ENCODE results near the gene ROR2. TPM values are rescaled to one million over a fixed set of nuclear protein-coding genes. Genes with fewer than 3 reads are reported as not detected.

Gene ROR2
- total and polyA plus RNA-seq, 2 experiments from 2014 or later = 8.1 to 18.8 TPM

DNA sequence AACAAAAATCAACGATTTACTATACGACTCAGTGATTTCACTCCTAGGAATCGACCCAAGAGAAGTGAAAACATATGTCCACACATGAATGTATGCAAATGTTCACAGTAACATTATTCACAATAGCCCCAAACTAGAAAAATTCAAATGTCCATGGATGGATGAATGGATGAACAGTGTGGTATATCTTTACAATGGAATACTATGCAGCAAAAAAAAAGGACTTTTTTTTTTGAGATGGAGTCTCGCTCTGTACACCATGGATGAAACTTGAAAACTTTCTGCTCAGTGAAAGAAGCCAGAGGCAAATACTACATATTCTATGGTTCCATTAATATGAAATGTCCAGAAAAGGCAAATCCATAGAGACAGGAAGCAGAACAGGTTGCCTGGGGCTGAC is 233.8 kb downstream of the ROR2 start:
- Histone ChIP-seq H4K20me1 (replicated peaks; ENCODE audit: insufficient read depth) (no peaks in the 10 kb centered on the region), H3K4me3 (no peak overlapping the region), H3F3A (replicated peaks; ENCODE audit: low read depth) (no peaks in the 10 kb centered on the region), H2AFZ (no peak overlapping the region), H3K27me3 (ENCODE audit: insufficient read depth) (no peaks in the 10 kb centered on the region), H3K27ac (ENCODE audit: low read depth) (no peak overlapping the region), H3K36me3 (ENCODE audit: insufficient read depth) (no peaks in the 10 kb centered on the region), H3K9me2 (ENCODE audit: insufficient read depth) (0 out of 2 replicates have a peak, but pooled peaks cover 3% of the 10 kb centered on the region), H3K4me2 (no peak overlapping the region), H3K4me1 (ENCODE audit: insufficient read depth) (peaks cover 3% of the 10 kb centered on the region; the same call in 1 of the 2 replicates), H3K79me2 (replicated peaks; ENCODE audit: insufficient read depth) (no peaks in the 10 kb centered on the region)
- Mint-ChIP-seq H3K4me3 (no peak overlapping the region), H3K4me1 (peaks cover 5% of the 10 kb centered on the region; the same call in 2 of the 3 replicates), H3K9me3 (peaks cover 6% of the 10 kb centered on the region), H3K27me3 (ENCODE audit: insufficient read depth, low read depth, poor library complexity) (peaks cover 3% of the 10 kb centered on the region), H3K36me3 (ENCODE audit: low read depth) (peaks cover 2% of the 10 kb centered on the region; the same call in 2 of the 3 replicates), H3K27ac (no peak overlapping the region)
- DNase-seq (ENCODE audit: low spot score) (no peak), ATAC-seq (no peak)
- TF ChIP-seq ZNF462 (CRISPR knock-in tag; IDR thresholded peaks at IDR 0.05) (no peak), POLR2AphosphoS5 (IDR thresholded peaks at IDR 0.05; ENCODE audit: low read depth) (no peak), ZNF331 (CRISPR knock-in tag; IDR thresholded peaks at IDR 0.05; ENCODE audit: low read depth) (no peak), EZH2phosphoT487 (IDR thresholded peaks at IDR 0.05; ENCODE audit: unreplicated experiment) (no peak), ZNF114 (CRISPR knock-in tag; IDR thresholded peaks at IDR 0.05) (no peak), CTCF (conservative IDR thresholded peaks at IDR 0.05; ENCODE audit: low read depth in 2 of 2) (no peak), JUNB (IDR thresholded peaks at IDR 0.05; ENCODE audit: unreplicated experiment) (no peak), STAT1 (IDR thresholded peaks at IDR 0.05; ENCODE audit: unreplicated experiment) (no peak), NANOG (IDR thresholded peaks at IDR 0.05; ENCODE audit: borderline replicate concordance) (no peak), CREB1 (CRISPR knock-in tag; IDR thresholded peaks at IDR 0.05; ENCODE audit: low read depth) (no peak), ETS1 (IDR thresholded peaks at IDR 0.05) (no peak), EZH2 (IDR thresholded peaks at IDR 0.05; ENCODE audit: low read depth, unreplicated experiment) (no peak)
- TF ChIP-seq, protein P1, sequence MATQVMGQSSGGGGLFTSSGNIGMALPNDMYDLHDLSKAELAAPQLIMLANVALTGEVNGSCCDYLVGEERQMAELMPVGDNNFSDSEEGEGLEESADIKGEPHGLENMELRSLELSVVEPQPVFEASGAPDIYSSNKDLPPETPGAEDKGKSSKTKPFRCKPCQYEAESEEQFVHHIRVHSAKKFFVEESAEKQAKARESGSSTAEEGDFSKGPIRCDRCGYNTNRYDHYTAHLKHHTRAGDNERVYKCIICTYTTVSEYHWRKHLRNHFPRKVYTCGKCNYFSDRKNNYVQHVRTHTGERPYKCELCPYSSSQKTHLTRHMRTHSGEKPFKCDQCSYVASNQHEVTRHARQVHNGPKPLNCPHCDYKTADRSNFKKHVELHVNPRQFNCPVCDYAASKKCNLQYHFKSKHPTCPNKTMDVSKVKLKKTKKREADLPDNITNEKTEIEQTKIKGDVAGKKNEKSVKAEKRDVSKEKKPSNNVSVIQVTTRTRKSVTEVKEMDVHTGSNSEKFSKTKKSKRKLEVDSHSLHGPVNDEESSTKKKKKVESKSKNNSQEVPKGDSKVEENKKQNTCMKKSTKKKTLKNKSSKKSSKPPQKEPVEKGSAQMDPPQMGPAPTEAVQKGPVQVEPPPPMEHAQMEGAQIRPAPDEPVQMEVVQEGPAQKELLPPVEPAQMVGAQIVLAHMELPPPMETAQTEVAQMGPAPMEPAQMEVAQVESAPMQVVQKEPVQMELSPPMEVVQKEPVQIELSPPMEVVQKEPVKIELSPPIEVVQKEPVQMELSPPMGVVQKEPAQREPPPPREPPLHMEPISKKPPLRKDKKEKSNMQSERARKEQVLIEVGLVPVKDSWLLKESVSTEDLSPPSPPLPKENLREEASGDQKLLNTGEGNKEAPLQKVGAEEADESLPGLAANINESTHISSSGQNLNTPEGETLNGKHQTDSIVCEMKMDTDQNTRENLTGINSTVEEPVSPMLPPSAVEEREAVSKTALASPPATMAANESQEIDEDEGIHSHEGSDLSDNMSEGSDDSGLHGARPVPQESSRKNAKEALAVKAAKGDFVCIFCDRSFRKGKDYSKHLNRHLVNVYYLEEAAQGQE (IDR thresholded peaks at IDR 0.05; ENCODE audit: unreplicated experiment) = no peak

All from GM23338 (cell line).